ENCODE results near the gene ARVCF. TPM values are rescaled to one million over a fixed set of nuclear protein-coding genes. Genes with fewer than 3 reads are reported as not detected.

Gene ARVCF
- total RNA-seq, 4 donors from 2014 or later, result 31.1 to 55.8 (median 44.6) TPM

GRCh38 chr22:19990609-19991394 is 25.8 kb downstream of the ARVCF start:
- no peak overlapping the region for H3K4me3 ChIP-seq
- TF ChIP-seq CTCF (IDR thresholded peaks at IDR 0.05) (no peak), POLR2AphosphoS5 (IDR thresholded peaks at IDR 0.05) (no peak), POLR2A (IDR thresholded peaks at IDR 0.05; ENCODE audit: low read depth) (no peak), EP300 (IDR thresholded peaks at IDR 0.05) (no peak)
- DNase-seq (ENCODE audit: extremely low spot score), result no peak
- H3K9me3 ChIP-seq, result no peaks in the 10 kb centered on the region
- 91% methylated on average over 19 of the region's 20 CpGs for WGBS
- H3K36me3 ChIP-seq, result no peaks in the 10 kb centered on the region
- H3K27ac ChIP-seq (replicated peaks in 1 of 4), result peak overlapping the region; percentile 46 to 81 (median 56)
- H3K4me1 ChIP-seq, result peaks cover 40 to 68% (median 64%) of the 10 kb centered on the region in 4 donors
- intact Hi-C loops (cut with DNase I), result no loop called here
- no peaks in the 10 kb centered on the region for H3K27me3 ChIP-seq

- Histone ChIP-seq H3K4me3 (no peak overlapping the region), H3K9me3 (no peaks in the 10 kb centered on the region), H3K27ac (replicated peaks in 1 of 4) (peak overlapping the region in 3 of 4 donors; percentile 46 to 81 (median 55)), H3K27me3 (no peaks in the 10 kb centered on the region), H3K36me3 (no peaks in the 10 kb centered on the region), H3K4me1 (peaks cover 44 to 68% (median 64%) of the 10 kb centered on the region in 4 donors)
- TF ChIP-seq EP300 (IDR thresholded peaks at IDR 0.05) (no peak), POLR2AphosphoS5 (IDR thresholded peaks at IDR 0.05) (no peak), CTCF (IDR thresholded peaks at IDR 0.05) (no peak), POLR2A (IDR thresholded peaks at IDR 0.05; ENCODE audit: low read depth) (no peak)
- intact Hi-C loops (cut with DNase I), result no loop called here
- 20% methylated on average over 1 of the region's 2 CpGs for WGBS
- no peak for DNase-seq (ENCODE audit: extremely low spot score)
Observed at GRCh38 chr22:19990188-19990587, 26.4 kb downstream of the ARVCF start.

GRCh38 chr22:19989725-19990067 is 26.9 kb downstream of the ARVCF start:
- WGBS, result 100% methylated on average over 1 of the region's 3 CpGs
- no peak overlapping the region for H3K4me3 ChIP-seq
- no peaks in the 10 kb centered on the region for H3K36me3 ChIP-seq
- peak overlapping the region in 2 of 4 donors; percentile 55 to 81 for H3K27ac ChIP-seq (replicated peaks in 1 of 4)
- no peak for TF ChIP-seq POLR2AphosphoS5 (IDR thresholded peaks at IDR 0.05)
- no peaks in the 10 kb centered on the region for H3K27me3 ChIP-seq
- no peak for DNase-seq (ENCODE audit: extremely low spot score)
- peaks cover 49 to 68% (median 65%) of the 10 kb centered on the region in 4 donors for H3K4me1 ChIP-seq
- intact Hi-C loops (cut with DNase I), result no loop called here
- no peaks in the 10 kb centered on the region for H3K9me3 ChIP-seq

- intact Hi-C loops (cut with DNase I), result no loop called here
- peaks cover 55 to 73% (median 70%) of the 10 kb centered on the region in 4 donors for H3K4me1 ChIP-seq
- TF ChIP-seq POLR2A (IDR thresholded peaks at IDR 0.05; ENCODE audit: low read depth), result no peak
- H3K27me3 ChIP-seq, result no peaks in the 10 kb centered on the region
- WGBS, result 78% methylated on average over 7 of the region's 18 CpGs
- no peaks in the 10 kb centered on the region for H3K36me3 ChIP-seq
- no peaks in the 10 kb centered on the region for H3K9me3 ChIP-seq
- DNase-seq (ENCODE audit: extremely low spot score), result no peak
- H3K27ac ChIP-seq (replicated peaks in 1 of 4), result peak overlapping the region in 1 of 4 donors; percentile 55
- H3K4me3 ChIP-seq, result no peak overlapping the region
Observed at GRCh38 chr22:19988965-19989724, 27.5 kb downstream of the ARVCF start.

GRCh38 chr22:19988331-19988808 is 28.3 kb downstream of the ARVCF start:
- WGBS, result 92% methylated on average over 8 of the region's 9 CpGs
- Histone ChIP-seq H3K4me3 (no peak overlapping the region), H3K36me3 (no peaks in the 10 kb centered on the region), H3K9me3 (no peaks in the 10 kb centered on the region), H3K27me3 (no peaks in the 10 kb centered on the region), H3K4me1 (peaks cover 61 to 73% (median 71%) of the 10 kb centered on the region in 4 donors), H3K27ac (replicated peaks in 1 of 4) (peak overlapping the region in 3 of 4 donors; percentile 6 to 19 (median 18))
- intact Hi-C loops (cut with DNase I), result no loop called here
- no peak for TF ChIP-seq POLR2A (IDR thresholded peaks at IDR 0.05; ENCODE audit: low read depth)
- TF ChIP-seq POLR2AphosphoS5 (IDR thresholded peaks at IDR 0.05), result no peak
- no peak for TF ChIP-seq EP300 (IDR thresholded peaks at IDR 0.05)
- TF ChIP-seq CTCF (IDR thresholded peaks at IDR 0.05), result no peak
- no peak for DNase-seq (ENCODE audit: extremely low spot score)

All from esophagus muscularis mucosa (tissue), 4 donors.